GM12878 (cell line): Measurements from ENCODE around the gene SEPHS1. TPM values are rescaled to one million over a fixed set of nuclear protein-coding genes. Genes with fewer than 3 reads are reported as not detected.

Experiments used
- ATAC-seq: fragments of 200-7000 bp; cut with Tn5 transposase; 3 replicates; pipeline ENCODE4 v1.9.1; 2020; ENCODE audit warnings: mild to moderate bottlenecking, moderate library complexity
- BruUV-seq: library from RNA; stranded (reverse); fragments of 400-500 nt; replicated peaks from 2 replicates; lab custom pipeline; 2021; lab: Mats Ljungman, UMichigan
- CTCF ChIA-PET: fragments of 300-600 bp; sonication (Branson Sonifier 250); formaldehyde crosslinking; extraction: SDS; loops from one replicate; lab custom pipeline; 2021; ENCODE audit warnings: inconsistent platforms; lab: Yijun Ruan, JAX
- POLR2A ChIA-PET: fragments of 350-600 bp; formaldehyde crosslinking; extraction: SDS; loops from one replicate; lab custom pipeline; 2021; ENCODE audit warnings: inconsistent platforms; lab: Charles Lee
- RAD21 ChIA-PET: fragments of 300-600 bp; sonication (Branson Sonifier 250); formaldehyde crosslinking; loops from one replicate; lab custom pipeline; 2023; ENCODE audit warnings: antibody characterized with exemption; ENCODE audit not compliant: unreplicated experiment; lab: Charles Lee
- SMC1A ChIA-PET: fragments of 300-600 bp; sonication (Branson Sonifier 250); formaldehyde crosslinking; loops from one replicate; lab custom pipeline; 2023; ENCODE audit not compliant: unreplicated experiment, uncharacterized antibody; lab: Charles Lee
- DNase-seq: peaks from one replicate; pipeline ENCODE4 v3.0.0-alpha.2; 2011; ENCODE audit warnings: low read depth, low spot score
- FAIRE-seq: peaks from 3 replicates; lab custom pipeline; 2011; peaks lifted over from hg19 to GRCh38; lab: Jason Lieb, UNC
- H2AFZ ChIP-seq: 2 replicates; pipeline ENCODE4 v1.6.0; 2011; ENCODE audit warnings: low read depth, low read length, control low read depth; ENCODE audit not compliant: control insufficient read depth
- H3K27ac ChIP-seq: 2 replicates; pipeline ENCODE4 v1.5.1; 2011; ENCODE audit warnings: control low read depth; ENCODE audit not compliant: control insufficient read depth, insufficient read depth
- H3K27me3 ChIP-seq, 2 experiments: replicated peaks in 1 of 2; 2 replicates each; pipeline versions ENCODE4 v1.6.0 to v1.6.1; 2011; ENCODE audit warnings: low read length in 1 of 2; ENCODE audit not compliant: control insufficient read depth in 2 of 2, insufficient read depth in 2 of 2
- H3K36me3 ChIP-seq, 2 experiments: 2 replicates each; pipeline ENCODE4 v1.5.1; 2011; ENCODE audit warnings: low read length in 1 of 2; ENCODE audit not compliant: control insufficient read depth in 2 of 2, insufficient read depth in 2 of 2
- H3K4me1 ChIP-seq: 2 replicates; pipeline ENCODE4 v1.6.1; 2011; ENCODE audit warnings: mild to moderate bottlenecking, low read length, moderate library complexity, mixed read lengths; ENCODE audit not compliant: control insufficient read depth, insufficient read depth
- H3K4me2 ChIP-seq: 2 replicates; pipeline ENCODE4 v1.6.0; 2011; ENCODE audit warnings: control low read depth; ENCODE audit not compliant: control insufficient read depth, insufficient read depth
- H3K4me3 ChIP-seq: fragments of 200-600 bp; sonication (generic); 2 replicates; pipeline ENCODE4 v1.5.1; 2016
- H3K79me2 ChIP-seq: 2 replicates; pipeline ENCODE4 v1.6.0; 2011; ENCODE audit warnings: low read length; ENCODE audit not compliant: control insufficient read depth, insufficient read depth
- H3K9ac ChIP-seq: 2 replicates; pipeline ENCODE4 v1.8.0; 2011; ENCODE audit warnings: low read length, control low read depth, mixed read lengths; ENCODE audit not compliant: control insufficient read depth, insufficient read depth
- H3K9me3 ChIP-seq: replicated peaks from 3 replicates; pipeline ENCODE4 v1.5.1; 2011; ENCODE audit warnings: mild to moderate bottlenecking, low read length; ENCODE audit not compliant: control insufficient read depth, insufficient read depth
- H4K20me1 ChIP-seq: 2 replicates; pipeline ENCODE4 v1.6.0; 2011; ENCODE audit not compliant: control insufficient read depth, insufficient read depth
- BHLHE40 ChIP-seq, 2 experiments: fragments of 450-650 bp in 1 of 2; IDR thresholded peaks; 2 replicates each; pipeline ENCODE4 v1.6.1; 2011 to 2017; ENCODE audit warnings: low read depth in 2 of 2, borderline replicate concordance in 1 of 2, improper control_type of control experiment in 1 of 2, low read length in 1 of 2, mild to moderate bottlenecking in 1 of 2
- HCFC1 ChIP-seq: fragments of 150-350 bp; IDR thresholded peaks from 2 replicates; pipeline ENCODE4 v1.6.1; 2014; ENCODE audit warnings: low read length
- IRF4 ChIP-seq: IDR thresholded peaks from 2 replicates; pipeline ENCODE4 v1.6.1; 2011; ENCODE audit warnings: low read depth, low read length
- KAT2A ChIP-seq: conservative IDR thresholded peaks from 2 replicates; pipeline ENCODE4 v1.6.1; 2011; ENCODE audit warnings: low read depth, low read length; ENCODE audit not compliant: control insufficient read depth
- MEF2B ChIP-seq: fragments of 450-650 bp; IDR thresholded peaks from 2 replicates; pipeline ENCODE4 v1.6.1; 2018; ENCODE audit warnings: mild to moderate bottlenecking, moderate library complexity; ENCODE audit not compliant: partially characterized antibody, poor library complexity, severe bottlenecking
- MTA3 ChIP-seq: IDR thresholded peaks from 2 replicates; pipeline ENCODE4 v1.6.1; 2012; ENCODE audit warnings: low read length, inconsistent platforms, borderline replicate concordance
- MYB ChIP-seq: fragments of 150-350 bp; IDR thresholded peaks from 2 replicates; pipeline ENCODE4 v1.6.1; 2014; ENCODE audit warnings: mild to moderate bottlenecking, low read depth, low read length, borderline replicate concordance
- NFIC ChIP-seq: IDR thresholded peaks from 2 replicates; pipeline ENCODE4 v1.6.1; 2012; ENCODE audit warnings: low read depth, mild to moderate bottlenecking, inconsistent platforms, low read length, moderate library complexity
- NFYB ChIP-seq: IDR thresholded peaks from 2 replicates; pipeline ENCODE4 v1.6.1; 2011; ENCODE audit warnings: low read depth, mild to moderate bottlenecking, low read length, improper control_type of control experiment, moderate library complexity; ENCODE audit not compliant: insufficient read depth
- NR2C1 ChIP-seq: fragments of 450-650 bp; IDR thresholded peaks from 2 replicates; pipeline ENCODE4 v1.6.1; 2017; ENCODE audit warnings: antibody characterized with exemption, mild to moderate bottlenecking, moderate library complexity
- RFX5 ChIP-seq: IDR thresholded peaks from 2 replicates; pipeline ENCODE4 v1.6.1; 2011; ENCODE audit warnings: low read depth, low read length, improper control_type of control experiment
- SMARCA5 ChIP-seq: fragments of 450-650 bp; IDR thresholded peaks from 2 replicates; pipeline ENCODE4 v1.6.1; 2017; ENCODE audit warnings: mild to moderate bottlenecking
- STAT3 ChIP-seq: IDR thresholded peaks from 2 replicates; pipeline ENCODE4 v1.6.1; 2011; ENCODE audit warnings: low read depth, low read length, improper control_type of control experiment
- TAF1 ChIP-seq: IDR thresholded peaks from 2 replicates; pipeline ENCODE4 v1.6.1; 2011; ENCODE audit warnings: mild to moderate bottlenecking, low read depth, low read length, borderline replicate concordance
- WRNIP1 ChIP-seq: IDR thresholded peaks from 2 replicates; pipeline ENCODE4 v1.6.1; 2011; ENCODE audit warnings: low read depth, low read length, improper control_type of control experiment, borderline replicate concordance
- WGBS: methylation state at CpG from one replicate; pipeline ENCODE4 v1.1.6; 2016; ENCODE audit warnings: low lambda C conversion rate; ENCODE audit not compliant: insufficient replicate concordance, insufficient coverage; ENCODE audit errors: missing lambda C conversion rate; 5-methylcytosine and 5-hydroxymethylcytosine counted together
- in situ Hi-C: fragments of 300-500 bp; cut with MboI; formaldehyde crosslinking; loops from 9 replicates; pipeline ENCODE4 v1.14.3; 2018; ENCODE audit warnings: mixed read lengths
- intact Hi-C: fragments of 100-400 bp; cut with micrococcal nuclease; formaldehyde crosslinking; loops from one replicate; pipeline ENCODE4 v1.14.2; 2022; ENCODE audit not compliant: unreplicated experiment
- polyA plus RNA-seq, 11 experiments: library from polyadenylated mRNA; depleted of rRNA in 4 of 11; unstranded in 6 of 11; stranded (reverse) in 5 of 11; fragments of >200 nt; fragmentation: Nextera tagmentation in 4 of 11; fragmentation: Illumina TruSeq in 1 of 11; extraction: Ambion mirVana in 4 of 11; extraction: Trizol in 1 of 11; gene quantifications; 1 replicate in 1 of 11; 2 replicates in 10 of 11; pipeline versions ENCODE4 v1.2.1 to v1.2.3, GENCODE V29; 2011 to 2016; ENCODE audit warnings: inconsistent platforms in 2 of 11, missing spikeins in 2 of 11, low read depth in 1 of 11
- total RNA-seq, 4 experiments: library from RNA; depleted of rRNA in 3 of 4; stranded (reverse); fragments of >200 nt in 3 of 4; fragmentation: Illumina TruSeq in 1 of 4; extraction: Trizol in 1 of 4; gene quantifications; 2 replicates each; pipeline versions ENCODE4 v1.2.1 to v1.2.3, GENCODE V29; 2013 to 2021
- TF ChIP-seq, protein P1 (sequence below): IDR thresholded peaks from 2 replicates; pipeline ENCODE4 v1.6.1; 2011; ENCODE audit warnings: low read depth, mild to moderate bottlenecking, low read length, moderate library complexity, borderline replicate concordance; ENCODE audit errors: extremely low read depth
- TF ChIP-seq, protein P2 (sequence below): fragments of 450-650 bp; IDR thresholded peaks from 2 replicates; pipeline ENCODE4 v1.6.1; 2018; ENCODE audit warnings: borderline replicate concordance, mild to moderate bottlenecking; ENCODE audit not compliant: partially characterized antibody

SEPHS1 gene
- total and polyA plus RNA-seq, 10 of the 15 experiments (the other 5 are each of a cell fraction or from before 2014, with no cell fraction given), result 14.7 to 85.4 (median 48.5) TPM

DNA sequence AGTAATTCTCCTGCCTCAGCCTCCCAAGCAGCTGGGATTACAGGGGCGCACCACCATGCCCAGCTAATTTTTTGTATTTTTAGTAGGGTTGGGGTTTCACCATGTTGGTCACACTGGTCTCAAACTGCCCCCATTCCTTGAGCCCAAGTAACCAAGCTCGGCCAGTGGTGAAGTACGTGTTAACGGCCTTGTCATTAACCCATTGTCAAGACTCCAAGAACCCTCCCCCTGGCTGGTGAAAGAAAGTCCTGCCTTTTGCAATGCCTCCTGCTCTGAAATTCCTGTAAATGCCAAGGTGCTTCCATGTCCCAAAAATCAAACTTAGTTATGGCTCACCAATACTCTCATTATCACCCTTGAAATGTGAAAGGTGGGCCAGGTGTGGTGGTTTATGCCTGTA is 18.8 kb upstream of the SEPHS1 start:
- no peak for ATAC-seq
- H3K27me3 ChIP-seq, result no peaks in the 10 kb centered on the region
- SMC1A ChIA-PET, result no interaction called here
- POLR2A ChIA-PET, result no interaction called here
- H3K9ac ChIP-seq, result no peak overlapping the region
- no peaks in the 10 kb centered on the region for H4K20me1 ChIP-seq
- no peaks in the 10 kb centered on the region for H3K79me2 ChIP-seq
- BruUV-seq, result no TSS peak
- RAD21 ChIA-PET, result no interaction called here
- intact Hi-C loops (no loop called here), in situ Hi-C loops (no loop called here)
- H3K36me3 ChIP-seq, result no peaks in the 10 kb centered on the region
- no peak overlapping the region for H2AFZ ChIP-seq
- no peaks in the 10 kb centered on the region for H3K9me3 ChIP-seq
- H3K4me3 ChIP-seq, result no peak overlapping the region
- no peak for FAIRE-seq
- TF ChIP-seq KAT2A (no peak), MTA3 (no peak), TAF1 (no peak), RFX5 (no peak), SMARCA5 (no peak), NR2C1 (no peak), WRNIP1 (no peak)
- TF ChIP-seq, protein P1, sequence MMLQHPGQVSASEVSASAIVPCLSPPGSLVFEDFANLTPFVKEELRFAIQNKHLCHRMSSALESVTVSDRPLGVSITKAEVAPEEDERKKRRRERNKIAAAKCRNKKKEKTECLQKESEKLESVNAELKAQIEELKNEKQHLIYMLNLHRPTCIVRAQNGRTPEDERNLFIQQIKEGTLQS, result no peak
- no peaks in the 10 kb centered on the region for H3K4me1 ChIP-seq
- DNase-seq, result no peak
- no peak overlapping the region for H3K27ac ChIP-seq
- no peak overlapping the region for H3K4me2 ChIP-seq
- CTCF ChIA-PET, result no interaction called here
- 31% methylated on average over 4 of the region's 4 CpGs for WGBS

DNA sequence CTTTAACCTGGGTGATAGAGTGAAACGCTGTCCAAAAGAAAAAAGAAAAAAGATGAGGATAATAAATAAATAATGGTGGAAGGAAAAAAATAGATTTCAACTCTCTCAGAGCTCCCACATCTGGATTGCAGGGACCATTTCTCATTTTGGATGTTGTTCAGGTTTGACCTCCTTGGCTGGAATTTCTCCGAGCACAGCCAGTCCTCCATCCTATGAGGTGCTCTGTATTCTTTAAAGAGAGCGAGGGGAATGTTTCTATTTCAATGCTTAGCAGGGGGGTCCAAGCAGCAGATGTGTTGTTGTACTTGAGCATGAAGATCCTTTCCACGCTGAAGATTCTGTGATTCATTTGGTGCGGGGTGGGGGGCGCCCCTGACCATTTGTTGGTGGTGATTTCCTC is 17.7 kb upstream of the SEPHS1 start:
- intact Hi-C loops, result no loop called here
- TF ChIP-seq IRF4 (no peak), NFYB (no peak), NFIC (no peak), MYB (no peak), MEF2B (no peak), STAT3 (no peak), HCFC1 (no peak), BHLHE40 (IDR thresholded peaks at IDR 0.05; ENCODE audit: borderline replicate concordance in 1 of 2, low read depth in 2 of 2, low read length in 1 of 2) (no peak)
- TF ChIP-seq, protein P2, sequence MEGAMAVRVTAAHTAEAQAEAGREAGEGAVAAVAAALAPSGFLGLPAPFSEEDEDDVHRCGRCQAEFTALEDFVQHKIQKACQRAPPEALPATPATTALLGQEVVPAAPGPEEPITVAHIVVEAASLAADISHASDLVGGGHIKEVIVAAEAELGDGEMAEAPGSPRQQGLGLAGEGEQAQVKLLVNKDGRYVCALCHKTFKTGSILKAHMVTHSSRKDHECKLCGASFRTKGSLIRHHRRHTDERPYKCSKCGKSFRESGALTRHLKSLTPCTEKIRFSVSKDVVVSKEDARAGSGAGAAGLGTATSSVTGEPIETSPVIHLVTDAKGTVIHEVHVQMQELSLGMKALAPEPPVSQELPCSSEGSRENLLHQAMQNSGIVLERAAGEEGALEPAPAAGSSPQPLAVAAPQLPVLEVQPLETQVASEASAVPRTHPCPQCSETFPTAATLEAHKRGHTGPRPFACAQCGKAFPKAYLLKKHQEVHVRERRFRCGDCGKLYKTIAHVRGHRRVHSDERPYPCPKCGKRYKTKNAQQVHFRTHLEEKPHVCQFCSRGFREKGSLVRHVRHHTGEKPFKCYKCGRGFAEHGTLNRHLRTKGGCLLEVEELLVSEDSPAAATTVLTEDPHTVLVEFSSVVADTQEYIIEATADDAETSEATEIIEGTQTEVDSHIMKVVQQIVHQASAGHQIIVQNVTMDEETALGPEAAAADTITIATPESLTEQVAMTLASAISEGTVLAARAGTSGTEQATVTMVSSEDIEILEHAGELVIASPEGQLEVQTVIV, result no peak

More for the DNA sequence above, 17.7 kb upstream of the SEPHS1 start:
- H3K9ac ChIP-seq, result no peak overlapping the region
- ChIA-PET SMC1A (no interaction called here), POLR2A (interaction anchor here (0.7 kb wide), 1 partner anchor 1493 kb away, joined by 3 read pairs; no protein-coding TSS in a partner anchor), CTCF (interaction anchor here (0.9 kb wide), 1 partner anchor 9 kb away, joined by 3 read pairs; no protein-coding TSS in a partner anchor), RAD21 (no interaction called here)
- no peaks in the 10 kb centered on the region for H3K36me3 ChIP-seq
- no peaks in the 10 kb centered on the region for H3K4me1 ChIP-seq
- H3K4me3 ChIP-seq, result no peak overlapping the region
- no peaks in the 10 kb centered on the region for H4K20me1 ChIP-seq
- WGBS, result 28% methylated on average over 6 of the region's 6 CpGs
- in situ Hi-C loops, result no loop called here
- FAIRE-seq, result no peak
- H3K79me2 ChIP-seq, result no peaks in the 10 kb centered on the region
- H3K9me3 ChIP-seq, result no peaks in the 10 kb centered on the region
- H3K27ac ChIP-seq, result no peak overlapping the region
- no TSS peak for BruUV-seq
- H3K27me3 ChIP-seq, result no peaks in the 10 kb centered on the region
- H2AFZ ChIP-seq, result no peak overlapping the region
- no peak for ATAC-seq
- no peak overlapping the region for H3K4me2 ChIP-seq
- DNase-seq, result no peak
